Measurements from ENCODE around the gene CDHR4. TPM values are rescaled to one million over a fixed set of nuclear protein-coding genes. Genes with fewer than 3 reads are reported as not detected.

CDHR4 gene
- total RNA-seq, 2 experiments from 2014 or later, result 0.32 TPM; not detected in 1

GRCh38 chr3:49747792-49748480 lies 51.7 kb downstream of the CDHR4 start:
- Histone ChIP-seq H3K36me3 (ENCODE audit: insufficient read depth, low read length) (peaks cover 12% of the 10 kb centered on the region; the same call in 1 of the 2 replicates), H3K4me2 (ENCODE audit: low read length) (no peak overlapping the region), H2AFZ (ENCODE audit: low read length) (no peak overlapping the region), H3K27ac (ENCODE audit: low read depth, low read length, poor library complexity, severe bottlenecking) (no peak overlapping the region), H3K9me3 (ENCODE audit: low read length) (no peaks in the 10 kb centered on the region), H3K4me3 (ENCODE audit: low read depth, low read length, poor library complexity, severe bottlenecking) (no peak overlapping the region), H3K9me2 (ENCODE audit: insufficient read depth, low read length) (no peaks in the 10 kb centered on the region), H4K20me1 (ENCODE audit: insufficient read depth, low read length) (no peaks in the 10 kb centered on the region), H3K4me1 (ENCODE audit: insufficient read depth, low read length, poor library complexity, severe bottlenecking) (no peaks in the 10 kb centered on the region), H3K79me2 (ENCODE audit: insufficient read depth, low read depth, low read length) (no peaks in the 10 kb centered on the region; the same call in 1 of the 2 replicates)
- TF ChIP-seq EZH2phosphoT487 (IDR thresholded peaks at IDR 0.05; ENCODE audit: borderline replicate concordance, low read depth, low read length), result no peak
- TF ChIP-seq, protein P1, sequence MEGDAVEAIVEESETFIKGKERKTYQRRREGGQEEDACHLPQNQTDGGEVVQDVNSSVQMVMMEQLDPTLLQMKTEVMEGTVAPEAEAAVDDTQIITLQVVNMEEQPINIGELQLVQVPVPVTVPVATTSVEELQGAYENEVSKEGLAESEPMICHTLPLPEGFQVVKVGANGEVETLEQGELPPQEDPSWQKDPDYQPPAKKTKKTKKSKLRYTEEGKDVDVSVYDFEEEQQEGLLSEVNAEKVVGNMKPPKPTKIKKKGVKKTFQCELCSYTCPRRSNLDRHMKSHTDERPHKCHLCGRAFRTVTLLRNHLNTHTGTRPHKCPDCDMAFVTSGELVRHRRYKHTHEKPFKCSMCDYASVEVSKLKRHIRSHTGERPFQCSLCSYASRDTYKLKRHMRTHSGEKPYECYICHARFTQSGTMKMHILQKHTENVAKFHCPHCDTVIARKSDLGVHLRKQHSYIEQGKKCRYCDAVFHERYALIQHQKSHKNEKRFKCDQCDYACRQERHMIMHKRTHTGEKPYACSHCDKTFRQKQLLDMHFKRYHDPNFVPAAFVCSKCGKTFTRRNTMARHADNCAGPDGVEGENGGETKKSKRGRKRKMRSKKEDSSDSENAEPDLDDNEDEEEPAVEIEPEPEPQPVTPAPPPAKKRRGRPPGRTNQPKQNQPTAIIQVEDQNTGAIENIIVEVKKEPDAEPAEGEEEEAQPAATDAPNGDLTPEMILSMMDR (conservative IDR thresholded peaks at IDR 0.05; ENCODE audit: low read length), result no peak
- ChIA-PET POLR2A (interaction anchor here (1.0 kb wide), 1 partner anchor 26 kb away, joined by 3 read pairs; no protein-coding TSS in a partner anchor), CTCF (ENCODE audit: unreplicated experiment) (no interaction called here)
- intact Hi-C loops (cut with micrococcal nuclease; ENCODE audit: unreplicated experiment), result no loop called here
- no TSS peak for BruUV-seq (replicated peaks)
- DNase-seq (ENCODE audit: low spot score), result no peak

- no peaks in the 10 kb centered on the region for H4K20me1 ChIP-seq (ENCODE audit: insufficient read depth, low read length)
- ChIA-PET POLR2A (no interaction called here), CTCF (ENCODE audit: unreplicated experiment) (no interaction called here)
- H3K9me3 ChIP-seq (ENCODE audit: low read length), result no peaks in the 10 kb centered on the region
- H3K27ac ChIP-seq (ENCODE audit: low read depth, low read length, poor library complexity, severe bottlenecking), result no peak overlapping the region
- intact Hi-C loops (cut with micrococcal nuclease; ENCODE audit: unreplicated experiment), result no loop called here
- no peak overlapping the region for H3K4me2 ChIP-seq (ENCODE audit: low read length)
- no TSS peak for BruUV-seq (replicated peaks)
- TF ChIP-seq, protein P1 (conservative IDR thresholded peaks at IDR 0.05; ENCODE audit: low read length), result no peak
- no peak for TF ChIP-seq EZH2phosphoT487 (IDR thresholded peaks at IDR 0.05; ENCODE audit: borderline replicate concordance, low read depth, low read length)
- H3K79me2 ChIP-seq (ENCODE audit: insufficient read depth, low read depth, low read length), result no peaks in the 10 kb centered on the region; the same call in 1 of the 2 replicates
- no peak overlapping the region for H3K4me3 ChIP-seq (ENCODE audit: low read depth, low read length, poor library complexity, severe bottlenecking)
- H3K36me3 ChIP-seq (ENCODE audit: insufficient read depth, low read length), result peaks cover 12% of the 10 kb centered on the region; the same call in 1 of the 2 replicates
- H2AFZ ChIP-seq (ENCODE audit: low read length), result no peak overlapping the region
- no peaks in the 10 kb centered on the region for H3K4me1 ChIP-seq (ENCODE audit: insufficient read depth, low read length, poor library complexity, severe bottlenecking)
- DNase-seq (ENCODE audit: low spot score), result no peak
- no peaks in the 10 kb centered on the region for H3K9me2 ChIP-seq (ENCODE audit: insufficient read depth, low read length)
These were observed 53.7 kb downstream of the CDHR4 start for GRCh38 chr3:49745986-49746385.

Small RNA genes lying within 50 kb of the gene (microRNA-seq; reads per million reads assigned to microRNA genes)
- not detected for gene MIR5193 (ENCODE audit: borderline replicate concordance)

Small RNA genes lying within 50 kb of the gene (small RNA-seq; reads per million reads assigned to genes)
- not detected for gene COX6CP14

Other genes with a start within 250 kb of the CDHR4 start
- 0.03 TPM in 2 replicates for gene BSN, start 245.4 kb downstream of the CDHR4 start, total RNA-seq (2014; rRNA removed; shearing (Covaris generic))
- 0.20 and 0.27 TPM in 2 replicates for gene BSN, start 245.4 kb downstream of the CDHR4 start, total RNA-seq (2022)
- 94.8 and 112 TPM in 2 replicates for gene APEH, start 125.5 kb downstream of the CDHR4 start, total RNA-seq (2014; rRNA removed; shearing (Covaris generic))
- gene APEH, start 125.5 kb downstream of the CDHR4 start, total RNA-seq (2022), result 132 and 133 TPM in 2 replicates
- gene MST1, start 110.4 kb downstream of the CDHR4 start, total RNA-seq (2014; rRNA removed; shearing (Covaris generic)), result 12.5 and 13.1 TPM in 2 replicates
- 24.2 and 26.2 TPM in 2 replicates for gene MST1, start 110.4 kb downstream of the CDHR4 start, total RNA-seq (2022)
- 20.8 and 39.2 TPM in 2 replicates for gene RNF123, start 110.3 kb downstream of the CDHR4 start, total RNA-seq (2014; rRNA removed; shearing (Covaris generic))
- 48.4 and 50.6 TPM in 2 replicates for gene RNF123, start 110.3 kb downstream of the CDHR4 start, total RNA-seq (2022)
- 2.9 and 4.4 TPM in 2 replicates for gene AMIGO3, start 80.2 kb downstream of the CDHR4 start, total RNA-seq (2014; rRNA removed; shearing (Covaris generic))
- gene AMIGO3, start 80.2 kb downstream of the CDHR4 start, total RNA-seq (2022), result 0.80 TPM in 1 of 2 replicates, not detected in the other
- gene GMPPB, start 75.9 kb downstream of the CDHR4 start, total RNA-seq (2014; rRNA removed; shearing (Covaris generic)), result 40.7 and 43.6 TPM in 2 replicates
- gene GMPPB, start 75.9 kb downstream of the CDHR4 start, total RNA-seq (2022), result 52.4 and 54.5 TPM in 2 replicates
- gene IP6K1, start 13.3 kb downstream of the CDHR4 start, total RNA-seq (2014; rRNA removed; shearing (Covaris generic)), result 23.1 and 27.4 TPM in 2 replicates
- 27.0 and 30.9 TPM in 2 replicates for gene IP6K1, start 13.3 kb downstream of the CDHR4 start, total RNA-seq (2022)
- gene INKA1, start 3.4 kb upstream of the CDHR4 start, total RNA-seq (2014; rRNA removed; shearing (Covaris generic)), result 12.8 and 18.4 TPM in 2 replicates
- 7.6 and 7.9 TPM in 2 replicates for gene INKA1, start 3.4 kb upstream of the CDHR4 start, total RNA-seq (2022)
- gene UBA7, start 14.1 kb upstream of the CDHR4 start, total RNA-seq (2014; rRNA removed; shearing (Covaris generic)), result 18.1 and 26.3 TPM in 2 replicates
- gene UBA7, start 14.1 kb upstream of the CDHR4 start, total RNA-seq (2022), result 14.2 and 14.7 TPM in 2 replicates
- gene TRAIP, start 56.7 kb upstream of the CDHR4 start, total RNA-seq (2014; rRNA removed; shearing (Covaris generic)), result 24.4 and 38.6 TPM in 2 replicates
- gene TRAIP, start 56.7 kb upstream of the CDHR4 start, total RNA-seq (2022), result 41.8 and 48.9 TPM in 2 replicates
- gene CAMKV, start 70.0 kb upstream of the CDHR4 start, total RNA-seq (2014; rRNA removed; shearing (Covaris generic)), result not detected in 2 replicates
- gene CAMKV, start 70.0 kb upstream of the CDHR4 start, total RNA-seq (2022), result 0.37 and 0.63 TPM in 2 replicates
- 0.05 and 0.82 TPM in 2 replicates for gene MST1R, start 104.0 kb upstream of the CDHR4 start, total RNA-seq (2014; rRNA removed; shearing (Covaris generic))
- 0.17 and 0.38 TPM in 2 replicates for gene MST1R, start 104.0 kb upstream of the CDHR4 start, total RNA-seq (2022)
- 6.7 and 7.3 TPM in 2 replicates for gene MON1A, start 129.9 kb upstream of the CDHR4 start, total RNA-seq (2014; rRNA removed; shearing (Covaris generic))
- gene MON1A, start 129.9 kb upstream of the CDHR4 start, total RNA-seq (2022), result 10.4 and 11.3 TPM in 2 replicates
- gene RBM6, start 140.3 kb upstream of the CDHR4 start, total RNA-seq (2014; rRNA removed; shearing (Covaris generic)), result 83.7 and 134 TPM in 2 replicates
- gene RBM6, start 140.3 kb upstream of the CDHR4 start, total RNA-seq (2022), result 173 and 185 TPM in 2 replicates

Data from OCI-LY7 (cell line).